HG03064 (cell line): ENCODE measurements around the gene OTP.

Experiments used
- ATAC-seq: cut with Tn5 transposase; IDR thresholded peaks from one replicate; pipeline ENCODE4 v1.9.1; 2021; ENCODE audit warnings: low read depth; ENCODE audit not compliant: unreplicated experiment

OTP gene

DNA sequence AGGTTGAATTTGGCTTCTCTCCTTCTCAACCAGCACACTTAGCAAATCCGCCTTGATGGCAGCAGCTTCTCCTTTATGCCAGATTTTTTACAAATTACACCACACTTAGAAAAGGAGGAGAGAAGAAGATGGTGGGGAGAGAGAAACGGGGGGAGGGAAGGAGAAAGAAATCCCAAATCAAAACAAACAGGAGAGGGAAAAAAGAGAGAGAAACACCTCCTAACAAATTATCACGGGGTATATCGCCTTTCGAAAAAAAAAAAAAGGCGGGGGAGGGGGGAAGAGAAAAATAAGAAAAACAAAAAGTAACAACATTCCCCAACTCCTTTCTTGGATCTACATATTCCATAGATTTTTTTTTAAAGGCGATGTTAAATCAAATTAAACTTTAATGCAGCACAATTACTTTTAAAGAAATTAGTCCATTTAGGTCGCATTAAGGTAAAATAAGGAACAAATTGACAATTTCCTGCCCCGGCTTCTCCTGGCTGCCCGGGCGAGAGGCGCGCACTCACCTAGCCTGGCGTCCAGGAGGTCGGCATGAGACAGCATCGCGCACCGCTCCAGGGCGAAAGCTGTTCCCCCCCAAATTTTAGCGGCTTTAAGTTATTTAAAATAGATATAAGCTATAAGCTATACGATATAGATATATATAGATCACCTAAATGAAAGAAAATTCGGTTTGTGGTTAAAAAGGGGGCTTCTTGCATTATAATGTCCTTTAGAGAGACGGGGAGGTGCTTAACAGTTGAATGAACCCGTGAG lies at the start of gene OTP:
Gene OTP, minus strand, starts transcription at position 716 of the 765 bp plus-strand sequence. Its CDS starts 164 bp downstream, at position 552.
- ATAC-seq, result no peak

DNA sequence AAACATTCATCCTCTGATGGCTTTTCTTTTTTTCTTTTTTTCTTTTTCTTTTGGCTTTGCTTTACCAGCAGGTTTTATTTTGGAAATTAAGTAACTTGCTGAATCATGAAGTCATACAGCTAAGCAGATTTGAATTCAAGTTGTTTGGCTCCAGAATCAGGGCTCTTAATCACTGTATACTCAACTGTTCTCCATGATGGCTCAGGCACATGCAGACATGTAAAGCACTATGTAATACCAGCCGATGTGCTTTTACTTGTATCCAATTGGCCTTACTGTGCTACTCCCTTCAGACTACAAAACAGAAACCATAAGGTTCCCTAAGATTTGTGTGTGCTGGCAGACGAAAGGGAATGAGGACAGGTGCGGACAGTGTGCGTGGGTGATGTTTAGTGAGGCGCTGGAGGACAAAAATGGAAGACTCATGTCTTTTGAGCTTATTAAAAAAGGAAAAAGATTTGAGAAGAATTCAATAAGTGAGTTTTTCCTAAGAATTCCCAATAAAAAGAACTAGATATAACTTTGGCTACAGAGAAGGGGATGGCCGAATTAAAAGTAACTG lies 44.7 kb upstream of the OTP start:
- no peak for ATAC-seq

DNA sequence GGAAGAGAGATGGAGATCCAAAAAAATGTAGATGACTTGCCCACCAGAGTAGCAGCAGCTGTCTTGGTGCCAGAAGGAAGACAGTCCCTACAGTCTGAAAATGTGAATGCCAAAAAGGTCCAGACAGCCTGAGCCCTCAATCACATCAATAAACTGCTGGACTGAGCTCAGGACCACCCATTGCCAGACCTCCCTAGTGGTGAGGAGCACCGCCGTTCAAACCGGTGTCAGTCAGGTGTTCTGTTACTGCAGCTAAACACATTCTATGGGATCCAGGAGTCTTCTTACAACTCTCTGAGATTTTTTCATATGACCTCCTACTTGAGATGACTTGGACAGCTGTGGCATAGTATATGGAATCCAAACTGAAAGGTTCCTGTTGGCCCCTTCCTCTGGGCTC lies 32.0 kb upstream of the OTP start:
- no peak for ATAC-seq

DNA sequence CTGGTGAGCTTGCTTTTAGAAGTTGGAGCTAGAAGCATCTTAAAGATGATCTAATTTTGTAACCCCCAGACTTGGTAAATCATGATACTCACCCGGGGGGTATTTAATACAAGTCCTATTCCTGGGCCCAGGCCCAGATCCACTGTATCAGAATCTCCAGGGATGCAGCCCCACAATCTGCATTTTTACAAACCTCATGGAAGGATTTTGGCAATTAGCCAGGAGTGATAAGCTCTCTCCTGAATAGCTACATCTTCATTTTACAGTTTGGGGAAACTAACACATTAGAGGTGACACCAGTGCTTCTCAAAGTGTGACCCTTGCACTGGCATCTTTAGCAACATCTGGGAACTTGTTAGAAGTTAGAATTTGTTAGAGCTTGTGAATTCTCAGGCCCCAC lies 31.2 kb upstream of the OTP start:
- no peak for ATAC-seq

DNA sequence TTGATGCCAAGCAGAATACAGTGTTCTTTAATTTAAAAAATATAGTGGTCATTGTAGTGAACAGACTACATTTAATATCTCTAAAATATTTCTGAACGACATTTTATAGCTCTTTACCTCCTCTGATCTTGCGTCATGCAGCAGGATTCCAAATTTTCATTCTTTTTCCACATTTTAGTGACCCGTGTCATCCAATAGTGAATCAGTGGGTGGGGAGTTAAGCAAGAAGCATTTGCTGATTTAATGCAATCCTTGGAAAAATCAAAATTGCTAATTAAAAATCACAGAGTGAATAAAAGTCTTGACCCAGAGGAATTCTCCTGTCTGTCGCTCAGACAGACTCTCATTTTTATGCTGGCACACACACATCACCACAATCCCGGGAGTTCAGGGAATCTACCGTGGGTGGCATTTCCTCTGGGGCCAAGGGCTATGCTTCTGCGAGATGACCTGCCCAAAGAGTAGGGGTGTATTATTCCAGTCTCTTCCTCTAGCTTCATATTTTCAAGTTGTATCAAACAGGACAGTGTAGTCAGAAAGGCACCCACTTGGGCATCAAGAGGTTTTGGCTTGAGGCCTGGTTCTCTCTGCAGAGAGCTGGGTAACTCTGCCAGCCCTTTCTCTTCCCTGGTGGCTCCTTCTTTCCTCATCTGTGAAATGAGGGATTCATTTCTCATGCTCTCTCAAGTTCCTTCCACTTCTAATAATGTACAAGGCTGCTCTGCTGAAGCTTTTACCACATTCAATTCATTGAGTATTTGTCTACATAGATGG lies 24.8 kb upstream of the OTP start:
- ATAC-seq, result no peak

DNA sequence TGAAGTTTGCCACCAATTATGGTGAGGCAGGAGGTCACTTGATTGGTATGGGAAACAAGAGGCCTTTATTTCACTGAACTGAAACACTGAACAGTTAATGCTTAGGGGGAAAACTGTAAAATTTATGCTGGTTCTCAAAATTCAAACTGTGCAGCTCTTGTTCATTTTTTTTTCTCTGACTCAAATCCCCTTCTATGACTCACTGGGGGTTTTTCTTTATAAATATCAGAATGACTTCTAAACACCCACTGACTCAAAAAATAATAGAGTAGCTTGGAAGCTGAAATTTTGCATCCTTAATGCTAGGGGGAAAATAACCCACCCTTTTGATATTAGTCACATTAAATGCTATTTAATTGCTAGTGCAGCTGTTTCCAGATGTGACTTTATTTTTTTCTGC lies 24.1 kb upstream of the OTP start:
- ATAC-seq, result no peak

DNA sequence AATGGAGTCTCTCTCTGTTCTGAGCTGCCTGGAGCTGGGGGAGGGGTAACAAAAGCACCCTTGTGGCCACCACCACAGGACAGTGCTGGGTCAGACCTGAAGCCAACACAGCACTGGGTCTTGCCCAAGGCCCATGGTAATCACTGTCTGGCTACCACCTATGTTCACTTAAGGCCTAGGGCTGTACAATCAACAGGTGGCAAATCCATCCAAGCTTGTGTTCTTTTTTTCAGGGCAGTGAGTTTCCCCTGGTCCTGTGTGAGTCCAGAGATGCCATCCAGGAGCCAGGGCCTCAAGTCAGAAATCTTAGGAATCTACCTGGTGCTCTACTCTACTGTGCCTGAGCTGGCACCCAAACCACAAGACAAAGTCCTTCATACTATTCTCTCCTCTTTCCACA lies 20.1 kb upstream of the OTP start:
- no peak for ATAC-seq

DNA sequence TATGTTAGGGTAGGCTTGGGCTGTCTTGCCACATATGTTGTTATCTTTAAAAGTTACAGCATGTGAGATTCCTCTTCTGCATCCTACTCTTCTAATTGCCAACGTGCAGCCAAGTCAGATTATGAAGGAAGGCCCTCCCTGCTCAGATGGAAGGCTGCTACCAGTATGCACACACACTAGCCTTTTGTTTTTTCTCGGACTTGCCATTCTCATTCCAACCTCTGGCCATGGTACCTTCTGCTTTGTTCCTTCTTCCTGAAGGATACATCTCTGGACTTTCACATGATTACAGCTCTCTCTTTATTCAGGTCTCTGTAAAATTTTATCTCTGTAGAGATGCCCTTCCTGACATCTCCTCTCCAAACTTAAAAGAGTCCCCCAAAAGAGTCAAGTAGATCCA lies 12.8 kb upstream of the OTP start:
- no peak for ATAC-seq

DNA sequence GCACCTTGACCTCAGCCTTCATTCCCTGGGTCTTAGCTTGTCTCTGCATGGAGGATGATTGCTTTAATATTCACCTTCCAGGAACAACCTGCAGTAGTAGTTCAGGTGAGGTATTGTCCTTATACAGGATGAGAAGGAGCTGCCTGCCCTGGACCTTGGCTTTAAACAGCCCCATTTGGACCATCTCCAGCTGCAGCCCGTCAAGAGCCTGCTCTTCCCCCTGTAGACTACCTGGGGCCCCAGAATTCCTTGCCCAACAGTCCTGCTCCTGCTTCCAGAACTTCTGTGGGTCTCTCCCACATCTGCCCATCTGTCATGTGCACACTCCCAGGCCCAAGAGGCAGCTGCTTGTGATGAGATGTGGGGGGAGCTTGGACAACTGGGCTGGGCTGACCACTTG lies 12.2 kb upstream of the OTP start:
- ATAC-seq, result no peak

DNA sequence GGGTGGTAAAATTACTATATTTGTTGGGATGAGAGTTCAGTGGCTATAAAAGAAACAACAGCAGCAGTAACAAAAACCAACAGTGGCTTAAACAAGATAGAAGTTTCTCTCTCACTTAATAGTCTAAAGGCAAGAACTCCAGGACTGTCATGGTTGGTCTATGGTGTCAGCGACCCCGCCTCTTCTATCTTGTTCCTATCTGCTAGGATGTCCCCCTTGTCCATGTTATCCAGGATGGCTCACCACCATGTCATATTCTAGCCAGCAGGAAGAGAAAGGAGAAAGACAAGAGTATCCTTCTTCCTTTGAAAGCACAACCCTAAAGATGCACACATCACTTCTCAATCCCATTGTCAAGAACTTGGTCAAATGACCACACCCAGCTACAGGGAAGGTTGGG lies 11.3 kb upstream of the OTP start:
- ATAC-seq, result no peak

DNA sequence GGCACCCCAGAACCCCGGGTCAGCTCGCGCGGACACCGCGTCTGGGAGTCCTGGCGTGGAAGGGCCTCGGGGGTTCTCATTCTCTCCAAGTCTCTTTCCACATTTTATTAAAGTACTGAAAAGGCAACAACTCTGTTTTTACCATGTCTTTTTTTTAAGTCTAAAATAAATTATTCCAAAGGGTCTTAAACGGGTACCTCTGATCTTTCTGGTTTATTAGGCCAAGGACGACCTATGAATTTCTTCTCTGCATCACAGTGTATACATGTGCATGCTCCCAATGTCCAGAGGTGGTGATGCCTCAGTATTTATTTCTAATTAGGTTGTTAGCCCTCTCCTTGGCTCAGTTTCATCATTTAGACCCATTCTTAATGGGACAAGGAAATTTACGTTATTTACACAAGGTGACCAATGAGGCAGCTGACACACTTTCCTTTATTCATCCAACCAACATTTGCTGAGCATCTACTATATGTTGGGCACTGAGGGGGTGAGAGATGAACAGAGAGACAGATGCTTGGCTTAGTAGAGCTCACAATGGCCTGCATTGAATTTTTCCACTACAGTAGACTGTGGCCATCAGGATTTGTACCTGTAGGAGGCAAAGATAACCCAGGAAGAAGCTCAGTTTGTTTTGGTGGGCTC lies 7.6 kb upstream of the OTP start:
- no peak for ATAC-seq

DNA sequence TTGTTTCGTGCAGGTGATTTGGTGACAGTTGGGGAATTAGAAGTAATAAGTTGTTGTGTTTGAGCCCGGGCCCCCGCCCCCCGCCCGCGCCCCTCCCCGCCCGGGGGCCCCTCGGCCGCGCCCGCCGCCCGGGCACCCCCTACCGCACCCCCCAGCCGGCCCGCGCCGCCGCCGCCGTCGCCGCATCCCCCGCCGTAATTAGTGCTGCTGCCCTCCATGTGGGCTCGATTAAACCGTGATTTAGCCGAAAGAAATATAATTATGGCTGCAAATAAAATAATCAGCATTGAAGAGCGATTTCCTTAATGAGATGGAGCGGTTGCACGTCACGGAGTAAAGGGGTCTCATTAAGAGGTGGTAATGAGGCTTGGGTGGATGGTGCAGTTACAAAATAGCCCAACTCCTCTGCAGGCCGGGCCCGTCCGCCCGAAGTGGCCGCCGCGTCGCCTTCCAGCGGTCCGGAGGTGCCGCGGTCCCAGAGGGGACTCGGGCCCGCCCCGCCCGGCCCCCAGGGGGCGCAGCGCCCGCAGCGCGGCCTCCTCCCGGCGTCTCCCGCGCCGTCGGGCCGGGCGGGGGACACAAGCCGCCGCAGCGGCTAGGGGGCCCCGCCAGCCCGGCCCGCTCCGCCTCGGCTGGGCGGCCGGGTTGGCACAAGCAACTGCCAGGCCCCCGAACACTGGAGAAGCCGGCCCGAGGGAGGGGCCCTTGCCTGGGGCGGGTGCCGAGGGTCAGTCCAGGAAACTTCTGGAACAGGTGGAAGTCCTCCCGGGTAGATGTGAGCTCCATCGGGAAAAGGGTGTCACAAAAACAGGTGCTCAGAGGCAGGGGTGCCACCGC lies 6.9 kb upstream of the OTP start:
- ATAC-seq, result peak; percentile 67

DNA sequence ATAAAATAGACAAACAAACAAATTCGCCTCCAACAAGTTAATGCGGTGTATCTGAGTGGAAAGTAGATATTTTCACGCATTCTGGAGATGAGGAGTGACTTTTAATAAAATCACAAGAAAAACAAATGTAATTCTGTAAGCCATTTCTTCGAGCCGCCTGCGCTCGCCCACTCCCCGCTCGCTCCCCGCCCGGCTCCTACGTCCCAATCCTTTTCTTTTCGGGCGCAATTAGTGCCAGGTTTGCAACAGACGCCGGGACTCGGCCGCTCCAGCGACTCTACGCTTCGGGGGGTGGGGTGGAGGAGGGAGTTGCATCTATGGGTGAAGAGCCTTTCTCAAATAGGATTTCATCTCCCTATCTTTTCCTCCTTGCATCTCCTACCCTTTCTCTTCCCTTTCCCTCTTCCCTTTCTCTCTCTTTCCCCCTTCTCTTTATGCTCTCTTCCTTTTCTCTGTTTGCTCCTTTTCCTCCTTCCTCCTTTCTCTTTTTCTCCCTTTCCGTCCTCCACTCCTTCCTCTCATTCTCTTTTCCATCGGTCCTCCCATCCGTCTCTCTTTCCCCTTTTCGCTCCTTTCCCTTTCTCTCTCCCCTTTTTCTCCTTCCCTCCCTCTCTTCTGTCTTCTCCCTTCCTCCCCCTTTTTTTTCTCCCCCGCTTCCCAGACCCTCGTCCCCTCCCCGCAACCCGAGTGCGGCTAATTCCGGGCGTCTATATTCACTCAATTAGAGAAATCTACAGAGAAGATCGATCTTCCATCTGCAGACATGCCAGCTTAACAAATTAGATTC lies 6.1 kb upstream of the OTP start:
- ATAC-seq, result no peak

DNA sequence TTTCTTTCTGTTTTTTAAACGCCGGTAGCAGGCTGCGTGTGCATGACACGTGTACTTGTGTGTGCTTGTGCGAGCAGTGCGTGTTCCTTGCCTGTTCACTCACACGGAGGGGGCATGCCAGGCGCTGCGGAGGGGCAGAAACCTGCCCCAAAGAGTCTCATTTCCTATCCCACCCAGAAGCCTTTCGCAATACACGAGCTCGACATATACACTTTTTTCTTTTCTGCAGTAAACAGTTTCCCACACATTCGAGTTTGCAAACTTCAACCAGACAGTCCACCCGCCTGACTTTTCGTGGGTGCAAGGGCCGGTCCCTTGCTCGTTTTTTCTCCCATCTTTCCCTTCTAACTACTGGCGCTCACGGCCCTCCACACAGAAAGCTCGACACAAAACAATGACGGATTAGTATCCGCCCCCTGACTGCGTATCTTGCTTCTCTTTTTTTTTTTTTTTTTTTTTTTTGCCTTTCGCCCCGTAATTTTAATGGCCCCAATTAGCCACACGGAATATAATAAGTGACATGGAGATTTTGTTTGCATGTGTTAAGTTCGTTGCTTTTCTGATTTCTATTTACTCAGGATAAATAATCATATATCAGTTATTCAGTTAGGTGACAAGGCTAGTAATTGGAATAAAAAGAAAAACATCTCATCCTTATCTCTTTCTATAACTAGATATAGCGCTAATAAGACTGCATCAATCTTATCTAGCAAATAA lies 5.3 kb upstream of the OTP start:
- no peak for ATAC-seq

DNA sequence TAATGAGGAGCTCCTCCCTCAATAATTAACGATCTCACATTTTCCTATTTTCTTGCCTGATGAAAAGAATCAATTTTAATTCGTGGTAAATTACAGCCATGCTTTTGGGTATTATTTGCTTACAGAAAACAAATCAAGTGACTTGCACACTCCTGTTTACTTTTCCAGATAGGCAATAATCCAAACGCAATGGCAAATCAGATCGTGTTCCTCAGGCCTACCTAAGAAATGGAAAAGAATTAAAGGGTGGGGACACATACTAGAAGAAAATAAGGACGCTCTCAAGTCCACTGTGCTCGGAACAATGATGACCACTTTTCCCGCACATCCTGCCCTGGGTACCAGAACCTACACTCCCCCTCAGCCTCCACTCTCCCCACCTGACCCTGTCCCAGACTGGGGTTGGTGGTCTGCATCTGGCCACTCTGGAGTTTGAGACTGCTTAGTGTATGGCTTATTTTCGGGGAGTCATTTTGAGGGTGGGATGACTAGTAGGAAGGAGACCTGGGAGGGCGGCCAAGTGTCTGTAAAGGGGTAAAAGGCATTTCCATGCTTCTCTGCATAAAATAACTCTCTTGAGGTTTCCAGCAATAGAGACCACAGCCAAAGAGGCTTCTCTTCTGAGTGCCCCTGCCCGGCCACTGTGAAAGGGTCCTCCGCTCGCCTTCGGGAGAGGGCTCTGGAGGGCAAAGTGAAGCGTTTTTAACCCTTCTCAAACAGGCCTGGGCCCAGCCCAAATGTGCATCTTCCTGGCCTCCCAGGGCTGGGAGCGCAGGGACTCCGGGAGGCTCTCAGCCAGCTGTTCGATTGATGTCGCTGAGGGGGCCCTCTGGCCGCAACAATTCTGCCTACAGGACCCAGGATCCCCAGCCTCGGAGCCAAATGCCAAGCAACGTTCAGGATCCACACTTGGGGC lies 4.5 kb upstream of the OTP start:
- no peak for ATAC-seq

DNA sequence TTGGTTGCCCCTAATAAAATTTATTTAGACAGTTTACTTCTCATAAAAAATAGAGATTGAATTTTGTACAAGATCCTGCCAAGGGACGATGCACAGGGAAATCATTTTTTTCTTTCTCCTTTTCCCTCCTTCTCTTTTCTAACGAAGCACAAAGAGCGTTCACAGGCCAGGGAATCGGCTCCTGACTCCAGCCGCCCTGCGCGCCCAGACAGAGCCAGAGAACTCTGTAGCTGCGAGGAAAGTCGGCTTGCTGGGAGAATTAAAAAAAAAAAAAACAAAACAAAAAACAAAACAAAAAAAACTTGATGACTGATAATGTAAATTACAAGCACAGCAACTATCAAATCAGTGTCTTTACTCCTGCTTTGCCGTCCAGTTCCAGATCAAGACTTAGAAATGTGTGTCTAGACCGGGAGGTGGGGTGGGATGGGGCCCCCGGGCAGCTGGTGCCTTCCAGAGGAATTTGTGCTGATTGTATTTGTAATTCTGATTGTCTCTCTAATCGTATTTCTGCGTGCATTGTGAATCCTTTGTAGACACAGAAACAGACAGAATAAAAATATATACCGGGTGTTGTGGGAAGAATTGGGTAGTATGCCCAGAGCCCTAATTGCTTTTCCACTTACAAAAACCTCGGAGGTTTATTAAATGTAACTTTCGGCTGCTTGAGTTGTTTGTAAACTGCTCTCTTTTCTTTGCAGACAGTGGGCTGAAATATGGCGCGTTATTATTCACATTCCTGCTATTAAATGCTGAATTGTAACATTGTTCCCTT lies 3.6 kb upstream of the OTP start:
- no peak for ATAC-seq

DNA sequence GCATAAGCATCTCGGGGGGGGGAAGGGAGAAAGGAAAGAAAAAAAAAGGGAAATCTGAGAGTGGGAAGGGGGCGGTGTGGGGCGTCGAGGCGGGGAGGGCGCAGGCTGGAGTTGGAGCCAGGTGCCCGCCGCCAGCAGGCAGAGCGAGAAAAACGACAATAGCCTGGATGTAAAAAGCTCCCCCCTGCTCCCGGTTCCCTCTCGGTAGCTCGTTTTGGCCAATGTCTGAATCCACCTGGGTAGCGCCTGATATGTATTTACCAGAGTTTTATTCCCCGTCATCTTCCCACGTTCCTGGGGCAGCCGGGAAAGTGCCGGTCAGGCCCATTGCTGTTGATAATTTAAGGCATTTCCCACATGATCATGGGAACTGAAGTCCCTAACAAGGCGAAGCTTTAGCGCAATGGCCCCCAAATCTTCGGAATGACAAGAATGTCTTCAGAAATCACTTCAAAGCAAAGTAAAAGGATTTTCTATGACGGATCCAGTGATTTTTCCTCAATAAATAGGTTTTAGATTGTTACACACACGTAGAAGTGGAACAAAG lies 3.0 kb upstream of the OTP start:
- ATAC-seq, result no peak
